Suprapubic skin (tissue), 4 donors: Measurements from ENCODE around the gene NAA38. TPM values are rescaled to one million over a fixed set of nuclear protein-coding genes. Genes with fewer than 3 reads are reported as not detected.

Experiments
- DNase-seq, 2 donors: peaks; one replicate each; pipeline ENCODE4 v3.0.0-alpha.2; 2019; ENCODE audit warnings: low spot score in 2 of 2
- H3K27ac ChIP-seq: fragments of 200-600 bp; sonication (generic); one replicate; pipeline ENCODE4 v1.5.1; 2019
- H3K27me3 ChIP-seq: fragments of 200-600 bp; sonication (generic); one replicate; pipeline ENCODE4 v1.5.1; 2019
- H3K36me3 ChIP-seq: fragments of 200-600 bp; sonication (generic); one replicate; pipeline ENCODE4 v1.5.1; 2019
- H3K4me1 ChIP-seq: fragments of 200-600 bp; sonication (generic); one replicate; pipeline ENCODE4 v1.5.1; 2019
- H3K4me3 ChIP-seq: fragments of 200-600 bp; sonication (generic); one replicate; pipeline ENCODE4 v1.5.1; 2019; ENCODE audit warnings: mild to moderate bottlenecking
- H3K9me3 ChIP-seq: fragments of 200-600 bp; sonication (generic); one replicate; pipeline ENCODE4 v1.5.1; 2019
- CTCF ChIP-seq, 2 donors: fragments of 200-600 bp in 1 of 2; fragments of 450-650 bp in 1 of 2; sonication (generic) in 1 of 2; IDR thresholded peaks; one replicate each; pipeline ENCODE4 v1.5.1; 2016 to 2019; ENCODE audit warnings: antibody characterized with exemption in 2 of 2, mild to moderate bottlenecking in 1 of 2, moderate library complexity in 1 of 2
- EP300 ChIP-seq: sonication (generic); formaldehyde crosslinking; IDR thresholded peaks from one replicate; pipeline ENCODE4 v1.6.1; 2017; ENCODE audit warnings: antibody characterized with exemption
- POLR2A ChIP-seq, 2 donors: fragments of 450-650 bp; IDR thresholded peaks; one replicate each; pipeline ENCODE4 v1.6.1; 2017; ENCODE audit warnings: antibody characterized with exemption in 2 of 2, mild to moderate bottlenecking in 2 of 2, moderate library complexity in 2 of 2
- POLR2AphosphoS5 ChIP-seq, 3 donors: sonication (generic); formaldehyde crosslinking; IDR thresholded peaks; one replicate each; pipeline ENCODE4 v1.6.1; 2017; ENCODE audit warnings: antibody characterized with exemption in 3 of 3
- WGBS: methylation state at CpG from one replicate; pipeline ENCODE4 v1.1.5; 2018; 5-methylcytosine and 5-hydroxymethylcytosine counted together
- total RNA-seq, 4 donors: library from RNA; depleted of rRNA; stranded (reverse); fragments of >200 nt; gene quantifications; one replicate each; pipeline ENCODE4 v1.1.0, GENCODE V29; 2016

The NAA38 gene
- total RNA-seq, 4 donors from 2014 or later, result 46.2 to 90.6 (median 47.6) TPM

DNA sequence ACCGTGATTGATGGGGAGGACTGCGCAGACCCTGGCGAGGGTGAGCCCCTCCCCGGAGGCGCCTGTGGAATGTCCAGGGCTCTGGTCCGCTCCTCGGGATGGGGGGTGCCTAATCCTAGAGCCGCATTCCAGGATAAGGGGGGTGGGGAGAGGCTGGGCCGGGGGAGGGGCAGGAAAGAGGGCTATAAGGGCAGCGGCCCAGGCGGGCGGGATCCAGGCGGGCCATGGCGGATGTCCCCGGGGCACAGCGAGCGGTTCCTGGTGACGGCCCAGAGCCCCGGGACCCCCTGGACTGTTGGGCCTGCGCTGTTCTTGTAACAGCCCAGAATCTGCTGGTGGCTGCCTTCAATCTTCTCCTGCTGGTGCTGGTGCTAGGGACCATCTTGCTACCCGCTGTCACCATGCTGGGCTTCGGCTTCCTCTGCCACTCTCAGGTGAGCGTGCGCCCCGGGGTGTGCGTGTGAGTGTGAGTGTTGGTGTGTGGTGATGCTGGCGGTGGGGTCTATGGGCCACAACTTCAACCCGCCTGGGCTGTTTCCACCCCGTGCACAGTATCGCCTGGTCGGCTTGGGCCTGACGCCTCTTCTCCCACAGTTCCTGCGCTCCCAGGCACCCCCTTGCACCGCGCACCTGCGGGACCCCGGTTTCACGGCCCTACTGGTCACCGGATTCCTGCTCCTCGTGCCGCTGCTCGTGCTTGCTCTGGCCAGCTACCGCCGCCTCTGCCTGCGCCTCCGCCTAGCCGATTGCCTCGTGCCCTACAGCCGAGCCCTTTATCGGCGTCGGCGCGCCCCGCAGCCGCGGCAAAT lies 2.3 kb downstream of the NAA38 start, which contains the start of gene TMEM88:
TMEM88 (plus strand) TSS at position 216 of the 809 bp plus-strand sequence; CDS start at position 225, 9 bp downstream.
- WGBS, result 71% methylated on average over 48 of the region's 57 CpGs
- Histone ChIP-seq H3K27ac (peak within 1 kb of the TSS; percentile 93), H3K4me3 (peak within 1 kb of the TSS; percentile 71), H3K9me3 (no peaks in the 10 kb centered on the region), H3K36me3 (peaks cover 24% of the 10 kb centered on the region), H3K4me1 (peaks cover 57% of the 10 kb centered on the region), H3K27me3 (no peaks in the 10 kb centered on the region)
- TF ChIP-seq POLR2A (IDR thresholded peaks at IDR 0.05), result no peak
- TF ChIP-seq EP300, result no peak
- no peak for TF ChIP-seq CTCF (IDR thresholded peaks at IDR 0.05)
- TF ChIP-seq POLR2AphosphoS5 (IDR thresholded peaks at IDR 0.05), result no peak
- peak in 1 of 2 donors; percentile 79 for DNase-seq

- Histone ChIP-seq H3K4me1 (peaks cover 57% of the 10 kb centered on the region), H3K36me3 (peaks cover 32% of the 10 kb centered on the region), H3K9me3 (no peaks in the 10 kb centered on the region), H3K27me3 (no peaks in the 10 kb centered on the region), H3K27ac (no peak overlapping the region), H3K4me3 (no peak overlapping the region)
- WGBS, result 82% methylated on average over 31 of the region's 31 CpGs
- DNase-seq, result peak in 1 of 2 donors; percentile 78
- no peak for TF ChIP-seq CTCF (IDR thresholded peaks at IDR 0.05)
- no peak for TF ChIP-seq EP300
- TF ChIP-seq POLR2A (IDR thresholded peaks at IDR 0.05), result no peak
- TF ChIP-seq POLR2AphosphoS5 (IDR thresholded peaks at IDR 0.05), result no peak
These were observed 3.1 kb downstream of the NAA38 start for GRCh38 chr17:7854078-7854777.

DNA sequence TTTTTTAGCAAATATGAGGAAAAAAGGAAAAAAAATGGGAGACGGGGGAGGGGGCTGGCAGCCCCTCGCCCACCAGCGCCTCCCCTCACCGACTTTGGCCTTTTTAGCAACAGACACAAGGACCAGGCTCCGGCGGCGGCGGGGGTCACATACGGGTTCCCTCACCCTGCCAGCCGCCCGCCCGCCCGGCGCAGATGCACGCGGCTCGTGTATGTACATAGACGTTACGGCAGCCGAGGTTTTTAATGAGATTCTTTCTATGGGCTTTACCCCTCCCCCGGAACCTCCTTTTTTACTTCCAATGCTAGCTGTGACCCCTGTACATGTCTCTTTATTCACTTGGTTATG lies 3.7 kb downstream of the NAA38 start:
- H3K4me3 ChIP-seq, result no peak overlapping the region
- TF ChIP-seq POLR2A (IDR thresholded peaks at IDR 0.05) (no peak), EP300 (no peak), POLR2AphosphoS5 (IDR thresholded peaks at IDR 0.05) (no peak), CTCF (IDR thresholded peaks at IDR 0.05) (no peak)
- peak in 1 of 2 donors; percentile 79 for DNase-seq
- WGBS, result 87% methylated on average over 21 of the region's 21 CpGs
- peaks cover 38% of the 10 kb centered on the region for H3K36me3 ChIP-seq
- peaks cover 51% of the 10 kb centered on the region for H3K4me1 ChIP-seq
- no peaks in the 10 kb centered on the region for H3K27me3 ChIP-seq
- no peak overlapping the region for H3K27ac ChIP-seq
- no peaks in the 10 kb centered on the region for H3K9me3 ChIP-seq

DNA sequence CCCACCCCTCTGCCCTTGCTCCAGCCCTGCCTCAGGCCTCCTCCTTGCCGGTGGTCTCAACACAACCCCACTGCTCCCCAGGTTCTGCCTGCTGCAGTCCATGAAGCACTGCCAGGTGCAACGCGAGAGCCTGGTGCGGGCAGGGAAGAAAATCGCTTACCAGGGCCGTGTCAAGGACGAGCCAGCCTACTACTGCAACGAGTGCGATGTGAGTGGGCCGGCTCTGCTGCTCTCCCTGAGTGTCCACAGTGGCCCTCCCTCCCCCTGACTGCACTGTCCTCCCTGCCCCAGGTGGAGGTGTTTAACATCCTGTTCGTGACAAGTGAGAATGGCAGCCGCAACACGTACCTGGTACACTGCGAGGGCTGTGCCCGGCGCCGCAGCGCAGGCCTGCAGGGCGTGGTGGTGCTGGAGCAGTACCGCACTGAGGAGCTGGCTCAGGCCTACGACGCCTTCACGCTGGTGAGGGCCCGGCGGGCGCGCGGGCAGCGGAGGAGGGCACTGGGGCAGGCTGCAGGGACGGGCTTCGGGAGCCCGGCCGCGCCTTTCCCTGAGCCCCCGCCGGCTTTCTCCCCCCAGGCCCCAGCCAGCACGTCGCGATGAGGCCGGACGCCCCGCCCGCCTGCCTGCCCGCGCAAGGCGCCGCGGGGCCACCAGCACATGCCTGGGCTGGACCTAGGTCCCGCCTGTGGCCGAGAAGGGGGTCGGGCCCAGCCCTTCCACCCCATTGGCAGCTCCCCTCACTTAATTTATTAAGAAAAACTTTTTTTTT lies 4.3 kb downstream of the NAA38 start:
- Histone ChIP-seq H3K9me3 (no peaks in the 10 kb centered on the region), H3K4me3 (no peak overlapping the region), H3K27me3 (no peaks in the 10 kb centered on the region), H3K27ac (no peak overlapping the region), H3K36me3 (peaks cover 44% of the 10 kb centered on the region), H3K4me1 (peaks cover 46% of the 10 kb centered on the region)
- TF ChIP-seq POLR2AphosphoS5 (IDR thresholded peaks at IDR 0.05), result peak in 1 of 3 donors; percentile 36
- no peak for TF ChIP-seq EP300
- TF ChIP-seq POLR2A (IDR thresholded peaks at IDR 0.05), result no peak
- TF ChIP-seq CTCF (IDR thresholded peaks at IDR 0.05), result no peak
- WGBS, result 63% methylated on average over 33 of the region's 51 CpGs
- peak in 1 of 2 donors; percentile 71 for DNase-seq
